Activated T-cell treated with anti-CD3 and anti-CD28 coated beads for 24 hours (primary cell): ENCODE data around the gene SDK2.

Experiments used
- DNase-seq: peaks from one replicate; pipeline ENCODE4 v3.0.0-alpha.2; 2020; ENCODE audit warnings: low read depth

The SDK2 gene

GRCh38 chr17:73508931-73509605 is 135.2 kb downstream of the SDK2 start:
- no peak for DNase-seq

- no peak for DNase-seq
These were observed 136.0 kb downstream of the SDK2 start for GRCh38 chr17:73508057-73508930.

- DNase-seq = no peak
These were observed 137.5 kb downstream of the SDK2 start for GRCh38 chr17:73506470-73507435.

- DNase-seq = no peak
These were observed 140.7 kb downstream of the SDK2 start for GRCh38 chr17:73503560-73503959.

- DNase-seq = no peak
These were observed 143.7 kb downstream of the SDK2 start for GRCh38 chr17:73500414-73500999.

- DNase-seq = no peak
These were observed 145.2 kb downstream of the SDK2 start for GRCh38 chr17:73498886-73499554.

GRCh38 chr17:73498176-73498575 is 146.1 kb downstream of the SDK2 start:
- no peak for DNase-seq

- no peak for DNase-seq
These were observed 146.5 kb downstream of the SDK2 start for GRCh38 chr17:73497721-73498120.

GRCh38 chr17:73496232-73496631 is 148.0 kb downstream of the SDK2 start:
- no peak for DNase-seq

GRCh38 chr17:73495641-73496040 is 148.6 kb downstream of the SDK2 start:
- no peak for DNase-seq

GRCh38 chr17:73494950-73495349 is 149.3 kb downstream of the SDK2 start:
- DNase-seq = no peak

- DNase-seq = no peak
These were observed 150.0 kb downstream of the SDK2 start for GRCh38 chr17:73493956-73494926.

GRCh38 chr17:73492821-73493814 is 151.1 kb downstream of the SDK2 start:
- DNase-seq = no peak

GRCh38 chr17:73492125-73492820 is 152.0 kb downstream of the SDK2 start:
- DNase-seq = no peak

GRCh38 chr17:73491648-73492047 is 152.6 kb downstream of the SDK2 start:
- DNase-seq = no peak

- no peak for DNase-seq
These were observed 153.4 kb downstream of the SDK2 start for GRCh38 chr17:73490851-73491250.

GRCh38 chr17:73489991-73490390 is 154.3 kb downstream of the SDK2 start:
- DNase-seq = no peak

- no peak for DNase-seq
These were observed 154.9 kb downstream of the SDK2 start for GRCh38 chr17:73489333-73489732.
